ENCODE data around the gene SOX6. TPM values are rescaled to one million over a fixed set of nuclear protein-coding genes. Genes with fewer than 3 reads are reported as not detected.

The SOX6 gene
- total and polyA plus RNA-seq, 2 experiments from 2014 or later: 0.03 to 0.66 TPM

- Histone ChIP-seq H3F3A (replicated peaks; ENCODE audit: low read depth) (no peaks in the 10 kb centered on the region), H3K27ac (ENCODE audit: low read depth) (no peak overlapping the region), H3K4me1 (ENCODE audit: insufficient read depth) (no peaks in the 10 kb centered on the region), H2AFZ (no peak overlapping the region), H4K20me1 (replicated peaks; ENCODE audit: insufficient read depth) (no peaks in the 10 kb centered on the region), H3K4me3 (no peak overlapping the region), H3K27me3 (ENCODE audit: insufficient read depth) (no peaks in the 10 kb centered on the region), H3K9me2 (ENCODE audit: insufficient read depth) (no peaks in the 10 kb centered on the region), H3K36me3 (ENCODE audit: insufficient read depth) (no peaks in the 10 kb centered on the region), H3K79me2 (replicated peaks; ENCODE audit: insufficient read depth) (no peaks in the 10 kb centered on the region), H3K4me2 (no peak overlapping the region)
- Mint-ChIP-seq H3K4me1 (no peaks in the 10 kb centered on the region), H3K9me3 (no peaks in the 10 kb centered on the region), H3K27me3 (ENCODE audit: insufficient read depth, low read depth, poor library complexity) (peaks cover 2% of the 10 kb centered on the region), H3K27ac (no peak overlapping the region), H3K4me3 (no peak overlapping the region), H3K36me3 (ENCODE audit: low read depth) (no peaks in the 10 kb centered on the region)
- TF ChIP-seq ZNF331 (CRISPR knock-in tag; IDR thresholded peaks at IDR 0.05; ENCODE audit: low read depth): no peak
- no peak for TF ChIP-seq NANOG (IDR thresholded peaks at IDR 0.05; ENCODE audit: borderline replicate concordance)
- TF ChIP-seq CREB1 (CRISPR knock-in tag; IDR thresholded peaks at IDR 0.05; ENCODE audit: low read depth): no peak
- DNase-seq (ENCODE audit: low spot score) (no peak), ATAC-seq (no peak)
These were observed 437.7 kb downstream of the SOX6 start for GRCh38 chr11:15918674-15919073.

- H3K4me3 Mint-ChIP-seq: no peak overlapping the region
- peaks cover 2% of the 10 kb centered on the region for H3K27me3 Mint-ChIP-seq (ENCODE audit: insufficient read depth, low read depth, poor library complexity)
- no peak for TF ChIP-seq EZH2phosphoT487 (IDR thresholded peaks at IDR 0.05; ENCODE audit: unreplicated experiment)
- TF ChIP-seq CTCF (conservative IDR thresholded peaks at IDR 0.05; ENCODE audit: low read depth in 2 of 2): peak in 1 of 2 experiments; percentile 39; a peak in 2 of 4 replicates
- Histone ChIP-seq H3K27me3 (ENCODE audit: insufficient read depth) (no peaks in the 10 kb centered on the region), H3K36me3 (ENCODE audit: insufficient read depth) (no peaks in the 10 kb centered on the region), H3K79me2 (replicated peaks; ENCODE audit: insufficient read depth) (no peaks in the 10 kb centered on the region), H3K4me1 (ENCODE audit: insufficient read depth) (no peaks in the 10 kb centered on the region), H3F3A (replicated peaks; ENCODE audit: low read depth) (no peaks in the 10 kb centered on the region), H3K4me3 (no peak overlapping the region), H4K20me1 (replicated peaks; ENCODE audit: insufficient read depth) (no peaks in the 10 kb centered on the region), H3K4me2 (no peak overlapping the region), H3K9me2 (ENCODE audit: insufficient read depth) (no peaks in the 10 kb centered on the region), H2AFZ (no peak overlapping the region), H3K27ac (ENCODE audit: low read depth) (no peak overlapping the region)
- ATAC-seq (peak; percentile 44; the same call in 1 of the 3 replicates), DNase-seq (ENCODE audit: low spot score) (no peak)
- H3K4me1 Mint-ChIP-seq: no peaks in the 10 kb centered on the region
- no peaks in the 10 kb centered on the region for H3K36me3 Mint-ChIP-seq (ENCODE audit: low read depth)
- H3K27ac Mint-ChIP-seq: no peak overlapping the region
- no peaks in the 10 kb centered on the region for H3K9me3 Mint-ChIP-seq
These were observed 438.1 kb downstream of the SOX6 start for GRCh38 chr11:15918212-15918611.

All from GM23338 (cell line).